Measurements from ENCODE around the gene ZDHHC14.

Gene ZDHHC14

DNA sequence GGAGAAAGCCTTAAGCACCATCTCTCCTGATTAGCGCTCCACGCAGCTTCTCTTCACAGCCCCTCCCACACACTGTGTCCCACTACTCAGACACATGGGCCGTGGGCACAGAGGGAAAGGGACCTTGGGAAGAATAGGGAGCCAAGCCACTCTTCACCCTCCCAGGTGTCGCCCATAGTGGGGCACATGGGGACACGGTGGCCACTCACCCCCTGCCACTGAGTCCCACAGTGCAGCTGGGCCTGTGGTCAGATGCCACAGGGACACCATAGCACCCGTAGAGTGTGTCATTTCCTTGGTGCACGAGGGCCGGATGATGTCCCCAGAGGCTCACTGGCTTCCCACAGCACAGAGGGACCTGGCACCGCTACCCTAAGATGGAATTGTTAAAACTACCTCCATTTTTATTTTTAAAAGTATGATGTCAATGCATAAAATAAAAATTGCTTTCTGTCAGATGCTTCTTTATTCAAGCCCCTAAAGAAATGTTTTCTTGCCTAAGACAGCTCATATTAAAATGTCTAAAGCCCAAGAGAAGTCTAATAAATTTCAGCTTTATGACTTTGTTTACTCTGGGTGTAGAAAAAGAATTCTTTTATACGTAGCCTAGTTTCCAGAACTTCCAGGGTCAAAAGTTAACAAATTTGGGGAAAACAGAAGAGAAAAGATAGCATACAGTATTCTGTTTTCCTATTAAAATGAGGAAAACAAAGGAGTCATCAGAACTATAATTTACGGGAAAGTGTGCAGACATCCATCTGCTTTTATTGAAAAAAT lies 251.0 kb downstream of the ZDHHC14 start:
- Histone ChIP-seq H3K4me1 (ENCODE audit: control insufficient read depth in 2 of 2, insufficient read depth in 1 of 2, low read depth in 1 of 2, low read length in 2 of 2) (peaks cover 11 to 15% of the 10 kb centered on the region in 2 donors), H4K8ac (ENCODE audit: low read depth, low read length) (no peak overlapping the region), H2AK5ac (ENCODE audit: low read depth, low read length) (no peak overlapping the region), H4K91ac (ENCODE audit: low read depth, low read length, poor library complexity) (no peak overlapping the region), H2BK5ac (ENCODE audit: low read length) (no peak overlapping the region), H2AFZ (ENCODE audit: low read length) (no peak overlapping the region), H3K9me3 (replicated peaks in 1 of 2; ENCODE audit: control insufficient read depth in 2 of 2, insufficient read depth in 1 of 2, low read depth in 1 of 2, low read length in 2 of 2) (peaks cover 0 to 6% of the 10 kb centered on the region in 2 donors), H2BK120ac (ENCODE audit: low read depth, low read length) (no peak overlapping the region), H3K79me1 (ENCODE audit: low read depth, low read length) (no peaks in the 10 kb centered on the region), H2BK15ac (ENCODE audit: low read length) (peak overlapping the region; percentile 62), H3K18ac (ENCODE audit: low read length) (peak overlapping the region; percentile 79), H3K23ac (ENCODE audit: low read depth, low read length, poor library complexity) (peak overlapping the region; percentile 16), H3K14ac (ENCODE audit: low read length) (no peak overlapping the region), H3K4me2 (ENCODE audit: insufficient read depth, low read length, poor library complexity, severe bottlenecking) (no peak overlapping the region), H3K4me3 (ENCODE audit: low read length in 2 of 2) (no peak overlapping the region), H3K4ac (ENCODE audit: low read length) (no peak overlapping the region), H3K27ac (replicated peaks; ENCODE audit: low read length) (no peak overlapping the region), H2BK12ac (ENCODE audit: low read length) (peak overlapping the region; percentile 47), H3K27me3 (ENCODE audit: control insufficient read depth in 3 of 3, insufficient read depth in 3 of 3, low read depth in 1 of 3, low read length in 3 of 3) (peaks cover 0 to 1% (median 0%) of the 10 kb centered on the region in 3 experiments), H3K36me3 (replicated peaks in 1 of 2; ENCODE audit: control insufficient read depth in 2 of 2, insufficient read depth in 2 of 2, low read length in 2 of 2) (peaks cover 0 to 4% of the 10 kb centered on the region in 2 donors), H3K9ac (ENCODE audit: low read depth, low read length, poor library complexity) (peak overlapping the region; percentile 26)
- DNase-seq (ENCODE audit: low spot score), result no peak
- no CpG with 5 or more reads among the region's 11 CpGs for WGBS, 2 donors (ENCODE audit: extremely low coverage in 2 of 2, insufficient read length in 2 of 2, insufficient replicate concordance in 1 of 2)

DNA sequence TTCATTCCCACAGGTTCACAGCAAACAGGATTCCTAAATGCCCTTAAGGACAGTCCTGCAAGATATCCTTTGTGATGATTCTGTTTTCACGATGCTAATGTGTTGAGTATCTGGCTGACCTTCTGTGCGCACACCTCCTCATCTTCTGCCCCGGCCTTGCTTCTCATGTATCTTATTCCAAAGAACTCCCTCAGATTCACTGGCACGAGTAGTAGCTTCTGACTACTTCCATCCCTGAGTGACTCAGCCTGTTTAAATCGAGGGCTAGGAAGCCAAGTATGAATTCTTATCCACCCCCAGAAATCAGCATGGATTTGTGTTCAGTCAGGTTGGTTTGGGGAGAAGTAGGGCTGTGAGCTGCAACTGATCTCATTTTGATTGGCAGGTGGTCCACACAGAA lies 251.8 kb downstream of the ZDHHC14 start:
- Histone ChIP-seq H2BK5ac (ENCODE audit: low read length) (no peak overlapping the region), H2BK120ac (ENCODE audit: low read depth, low read length) (no peak overlapping the region), H3K4me3 (ENCODE audit: low read length in 2 of 2) (no peak overlapping the region), H3K4ac (ENCODE audit: low read length) (no peak overlapping the region), H3K14ac (ENCODE audit: low read length) (no peak overlapping the region), H3K4me2 (ENCODE audit: insufficient read depth, low read length, poor library complexity, severe bottlenecking) (no peak overlapping the region), H3K9ac (ENCODE audit: low read depth, low read length, poor library complexity) (no peak overlapping the region), H3K79me1 (ENCODE audit: low read depth, low read length) (no peaks in the 10 kb centered on the region), H3K18ac (ENCODE audit: low read length) (no peak overlapping the region), H3K9me3 (replicated peaks in 1 of 2; ENCODE audit: control insufficient read depth in 2 of 2, insufficient read depth in 1 of 2, low read depth in 1 of 2, low read length in 2 of 2) (peaks cover 0 to 6% of the 10 kb centered on the region in 2 donors), H3K27me3 (ENCODE audit: control insufficient read depth in 3 of 3, insufficient read depth in 3 of 3, low read depth in 1 of 3, low read length in 3 of 3) (peaks cover 0 to 1% (median 0%) of the 10 kb centered on the region in 3 experiments), H2BK15ac (ENCODE audit: low read length) (no peak overlapping the region), H4K91ac (ENCODE audit: low read depth, low read length, poor library complexity) (no peak overlapping the region), H4K8ac (ENCODE audit: low read depth, low read length) (no peak overlapping the region), H3K27ac (replicated peaks; ENCODE audit: low read length) (no peak overlapping the region), H3K36me3 (replicated peaks in 1 of 2; ENCODE audit: control insufficient read depth in 2 of 2, insufficient read depth in 2 of 2, low read length in 2 of 2) (peaks cover 0 to 4% of the 10 kb centered on the region in 2 donors), H3K23ac (ENCODE audit: low read depth, low read length, poor library complexity) (no peak overlapping the region), H2AFZ (ENCODE audit: low read length) (no peak overlapping the region), H2AK5ac (ENCODE audit: low read depth, low read length) (no peak overlapping the region), H3K4me1 (ENCODE audit: control insufficient read depth in 2 of 2, insufficient read depth in 1 of 2, low read depth in 1 of 2, low read length in 2 of 2) (peaks cover 14 to 15% of the 10 kb centered on the region in 2 donors), H2BK12ac (ENCODE audit: low read length) (no peak overlapping the region)
- WGBS, 2 donors (ENCODE audit: extremely low coverage in 2 of 2, insufficient read length in 2 of 2, insufficient replicate concordance in 1 of 2), result no CpG with 5 or more reads among the region's 5 CpGs
- DNase-seq (ENCODE audit: low spot score), result no peak

DNA sequence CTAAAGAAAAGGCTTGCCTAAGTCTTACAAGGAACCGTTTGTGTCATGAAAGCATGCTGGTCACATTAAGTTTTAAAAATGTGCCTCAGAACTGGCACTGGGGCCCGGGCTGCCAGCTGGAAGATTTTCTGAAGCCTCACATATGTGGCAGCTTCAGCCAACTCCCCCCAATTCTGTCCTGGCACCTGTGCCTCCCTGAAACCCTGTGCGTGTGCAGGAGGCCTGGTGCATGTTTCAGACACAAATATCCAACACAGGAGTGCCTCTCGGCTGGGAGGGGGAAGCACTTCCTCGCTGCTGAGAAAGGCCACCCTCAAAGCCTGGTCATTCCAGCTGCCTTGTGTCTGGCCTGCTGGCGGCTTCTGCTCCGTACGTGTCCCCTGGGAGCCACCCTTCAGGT lies 253.6 kb downstream of the ZDHHC14 start:
- Histone ChIP-seq H3K4ac (ENCODE audit: low read length) (no peak overlapping the region), H4K8ac (ENCODE audit: low read depth, low read length) (no peak overlapping the region), H3K79me1 (ENCODE audit: low read depth, low read length) (no peaks in the 10 kb centered on the region), H2BK5ac (ENCODE audit: low read length) (no peak overlapping the region), H3K4me1 (ENCODE audit: control insufficient read depth in 2 of 2, insufficient read depth in 1 of 2, low read depth in 1 of 2, low read length in 2 of 2) (peaks cover 11 to 12% of the 10 kb centered on the region in 2 donors), H3K23ac (ENCODE audit: low read depth, low read length, poor library complexity) (peak overlapping the region; percentile 68), H3K27me3 (ENCODE audit: control insufficient read depth in 3 of 3, insufficient read depth in 3 of 3, low read depth in 1 of 3, low read length in 3 of 3) (peaks cover 0 to 1% (median 0%) of the 10 kb centered on the region in 3 experiments), H3K27ac (replicated peaks; ENCODE audit: low read length) (no peak overlapping the region), H3K9me3 (replicated peaks in 1 of 2; ENCODE audit: control insufficient read depth in 2 of 2, insufficient read depth in 1 of 2, low read depth in 1 of 2, low read length in 2 of 2) (peaks cover 0 to 6% of the 10 kb centered on the region in 2 donors), H2BK15ac (ENCODE audit: low read length) (no peak overlapping the region), H3K4me2 (ENCODE audit: insufficient read depth, low read length, poor library complexity, severe bottlenecking) (no peak overlapping the region), H2AK5ac (ENCODE audit: low read depth, low read length) (peak overlapping the region; percentile 65), H4K91ac (ENCODE audit: low read depth, low read length, poor library complexity) (no peak overlapping the region), H3K18ac (ENCODE audit: low read length) (no peak overlapping the region), H2BK120ac (ENCODE audit: low read depth, low read length) (no peak overlapping the region), H3K9ac (ENCODE audit: low read depth, low read length, poor library complexity) (no peak overlapping the region), H3K14ac (ENCODE audit: low read length) (no peak overlapping the region), H2AFZ (ENCODE audit: low read length) (no peak overlapping the region), H3K4me3 (ENCODE audit: low read length in 2 of 2) (no peak overlapping the region), H2BK12ac (ENCODE audit: low read length) (no peak overlapping the region), H3K36me3 (replicated peaks in 1 of 2; ENCODE audit: control insufficient read depth in 2 of 2, insufficient read depth in 2 of 2, low read length in 2 of 2) (peaks cover 0 to 4% of the 10 kb centered on the region in 2 donors)
- DNase-seq (ENCODE audit: low spot score), result no peak
- WGBS, 2 donors (ENCODE audit: extremely low coverage in 2 of 2, insufficient read length in 2 of 2, insufficient replicate concordance in 1 of 2), result no CpG with 5 or more reads among the region's 8 CpGs

DNA sequence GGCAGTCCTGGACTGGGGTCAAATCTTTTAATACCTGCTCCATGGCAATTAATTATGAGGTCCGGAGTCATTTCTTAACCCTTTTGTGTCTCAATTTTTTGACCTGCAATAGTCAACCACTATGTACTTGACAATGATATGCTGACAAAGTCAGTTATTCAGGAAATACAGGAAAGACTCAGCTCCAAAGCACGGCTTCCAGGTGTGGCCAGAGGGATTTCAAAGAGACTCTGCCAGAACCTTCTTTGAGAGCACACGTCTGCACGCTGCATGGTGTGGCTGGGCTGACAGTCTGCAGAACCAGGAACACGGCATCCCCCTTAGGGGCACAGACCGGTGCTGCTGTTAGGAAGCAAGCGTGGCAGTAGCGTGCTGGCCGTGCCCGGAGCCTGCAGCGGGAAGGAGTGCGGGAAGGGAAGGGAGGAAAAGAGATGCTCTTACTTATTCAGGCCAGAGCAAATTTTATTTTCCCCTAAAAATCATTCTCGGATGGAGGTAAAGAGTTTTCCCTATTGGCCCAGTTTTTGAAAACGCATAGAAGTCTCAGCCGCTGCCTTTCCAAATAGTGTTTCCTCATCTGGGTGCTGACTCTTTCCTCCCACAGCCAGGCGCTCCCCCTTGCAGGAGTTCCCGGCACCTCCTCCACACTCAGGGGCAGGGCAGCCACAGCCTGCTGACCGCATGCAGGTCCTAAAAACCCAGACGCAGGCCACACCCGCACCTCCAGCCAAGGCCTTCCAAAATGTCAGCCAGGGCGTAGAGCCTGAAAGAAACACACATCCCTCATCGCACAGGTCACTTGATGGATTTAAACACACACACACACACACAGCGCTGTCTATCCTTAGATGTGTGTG lies 254.6 kb downstream of the ZDHHC14 start:
- H3K79me1 ChIP-seq (ENCODE audit: low read depth, low read length), result no peaks in the 10 kb centered on the region
- peaks cover 0 to 3% of the 10 kb centered on the region in 2 donors for H3K9me3 ChIP-seq (replicated peaks in 1 of 2; ENCODE audit: control insufficient read depth in 2 of 2, insufficient read depth in 1 of 2, low read depth in 1 of 2, low read length in 2 of 2)
- no peak for DNase-seq (ENCODE audit: low spot score)
- no peak overlapping the region for H3K14ac ChIP-seq (ENCODE audit: low read length)
- H3K9ac ChIP-seq (ENCODE audit: low read depth, low read length, poor library complexity), result no peak overlapping the region
- peaks cover 11 to 12% of the 10 kb centered on the region in 2 donors for H3K4me1 ChIP-seq (ENCODE audit: control insufficient read depth in 2 of 2, insufficient read depth in 1 of 2, low read depth in 1 of 2, low read length in 2 of 2)
- no CpG with 5 or more reads among the region's 23 CpGs for WGBS, 2 donors (ENCODE audit: extremely low coverage in 2 of 2, insufficient read length in 2 of 2, insufficient replicate concordance in 1 of 2)
- H3K27me3 ChIP-seq (ENCODE audit: control insufficient read depth in 3 of 3, insufficient read depth in 3 of 3, low read depth in 1 of 3, low read length in 3 of 3), result peaks cover 0 to 1% (median 0%) of the 10 kb centered on the region in 3 experiments
- no peak overlapping the region for H2BK120ac ChIP-seq (ENCODE audit: low read depth, low read length)
- H4K91ac ChIP-seq (ENCODE audit: low read depth, low read length, poor library complexity), result no peak overlapping the region
- no peak overlapping the region for H3K4ac ChIP-seq (ENCODE audit: low read length)
- no peak overlapping the region for H3K18ac ChIP-seq (ENCODE audit: low read length)
- no peak overlapping the region for H3K4me2 ChIP-seq (ENCODE audit: insufficient read depth, low read length, poor library complexity, severe bottlenecking)
- no peak overlapping the region for H2BK15ac ChIP-seq (ENCODE audit: low read length)
- no peak overlapping the region for H2AK5ac ChIP-seq (ENCODE audit: low read depth, low read length)
- H2BK12ac ChIP-seq (ENCODE audit: low read length), result no peak overlapping the region
- H4K8ac ChIP-seq (ENCODE audit: low read depth, low read length), result no peak overlapping the region
- no peak overlapping the region for H2AFZ ChIP-seq (ENCODE audit: low read length)
- no peak overlapping the region for H3K27ac ChIP-seq (replicated peaks; ENCODE audit: low read length)
- peaks cover 0 to 2% of the 10 kb centered on the region in 2 donors for H3K36me3 ChIP-seq (replicated peaks in 1 of 2; ENCODE audit: control insufficient read depth in 2 of 2, insufficient read depth in 2 of 2, low read length in 2 of 2)
- no peak overlapping the region for H3K4me3 ChIP-seq (ENCODE audit: low read length in 2 of 2)
- no peak overlapping the region for H2BK5ac ChIP-seq (ENCODE audit: low read length)
- no peak overlapping the region for H3K23ac ChIP-seq (ENCODE audit: low read depth, low read length, poor library complexity)
